Gastroesophageal sphincter (tissue), 4 donors: ENCODE data around the gene HRNR. TPM values are rescaled to one million over a fixed set of nuclear protein-coding genes. Genes with fewer than 3 reads are reported as not detected.

Source experiments
- ATAC-seq: fragments of 150-250 bp; one replicate; pipeline ENCODE4 v1.9.1; 2016; ENCODE audit warnings: mild to moderate bottlenecking, moderate library complexity
- H3K27ac ChIP-seq, 4 donors: fragments of 200-600 bp; sonication (generic) in 3 of 4; 1 replicate in 3 of 4; 2 replicates in 1 of 4; pipeline ENCODE4 v1.5.1; 2016 to 2019
- H3K27me3 ChIP-seq: fragments of 200-600 bp; sonication (generic); one replicate; pipeline ENCODE4 v1.5.1; 2019
- H3K36me3 ChIP-seq, 2 donors: fragments of 200-600 bp; sonication (generic); one replicate each; pipeline ENCODE4 v1.5.1; 2019; ENCODE audit warnings: control low read depth in 1 of 2
- H3K4me1 ChIP-seq, 3 donors: fragments of 200-600 bp; sonication (generic); 1 replicate in 2 of 3; 2 replicates in 1 of 3; pipeline ENCODE4 v1.5.1; 2016 to 2019; ENCODE audit warnings: control low read depth in 2 of 3
- H3K4me3 ChIP-seq, 2 donors: fragments of 200-600 bp; sonication (generic); one replicate each; pipeline ENCODE4 v1.5.1; 2019; ENCODE audit warnings: mild to moderate bottlenecking in 1 of 2, moderate library complexity in 1 of 2
- H3K9me3 ChIP-seq, 3 donors: fragments of 200-600 bp; sonication (generic); one replicate each; pipeline ENCODE4 v1.5.1; 2017 to 2019; ENCODE audit warnings: control low read depth in 2 of 3
- EP300 ChIP-seq: sonication (generic); formaldehyde crosslinking; IDR thresholded peaks from one replicate; pipeline ENCODE4 v1.6.1; 2017; ENCODE audit warnings: antibody characterized with exemption, mild to moderate bottlenecking
- POLR2A ChIP-seq, 2 donors: fragments of 450-650 bp; IDR thresholded peaks; one replicate each; pipeline ENCODE4 v1.6.1; 2017; ENCODE audit warnings: antibody characterized with exemption in 2 of 2, mild to moderate bottlenecking in 2 of 2, moderate library complexity in 1 of 2
- POLR2AphosphoS5 ChIP-seq: sonication (generic); formaldehyde crosslinking; IDR thresholded peaks from one replicate; pipeline ENCODE4 v1.6.1; 2017; ENCODE audit warnings: antibody characterized with exemption
- WGBS, 2 donors: methylation state at CpG; one replicate each; pipeline ENCODE4 v1.1.5; 2018; ENCODE audit warnings: low coverage in 1 of 2; 5-methylcytosine and 5-hydroxymethylcytosine counted together
- total RNA-seq, 4 donors: library from RNA; depleted of rRNA; stranded (reverse); fragments of >200 nt; gene quantifications; one replicate each; pipeline ENCODE4 v1.1.0, GENCODE V29; 2016
- TF ChIP-seq, protein P1 (sequence below), 4 experiments: fragments of 200-600 bp in 2 of 4; fragments of 450-650 bp in 2 of 4; sonication (generic) in 1 of 4; IDR thresholded peaks; one replicate each; pipeline ENCODE4 v1.5.1; 2017 to 2019; ENCODE audit warnings: antibody characterized with exemption in 4 of 4, mild to moderate bottlenecking in 2 of 4, moderate library complexity in 2 of 4

The HRNR gene
- total RNA-seq, 4 donors from 2014 or later: 0.04 TPM; not detected in 3

DNA sequence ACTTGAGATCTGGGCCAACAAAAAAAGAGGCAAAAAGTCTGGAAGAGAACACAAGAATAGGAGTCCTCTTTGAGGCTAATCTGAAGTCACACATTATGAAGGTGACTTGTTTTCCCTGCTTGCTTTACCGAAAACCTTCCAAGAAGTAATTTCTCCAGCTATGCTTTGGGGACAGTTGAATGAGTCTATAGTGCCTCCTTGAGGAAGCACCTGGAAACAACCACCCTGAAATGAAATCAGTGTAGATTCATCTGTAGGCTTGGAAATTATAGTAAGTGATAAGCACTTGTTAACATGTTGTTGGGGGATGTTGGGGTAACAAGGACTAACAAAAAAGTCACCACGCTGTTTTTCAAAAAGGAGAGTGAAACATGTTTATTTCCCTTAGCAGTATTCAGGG lies 41.6 kb downstream of the HRNR start:
- Histone ChIP-seq H3K27ac (no peak overlapping the region), H3K4me3 (no peak overlapping the region)

GRCh38 chr1:152179566-152179965 lies 44.4 kb downstream of the HRNR start:
- WGBS, 2 donors: 80 to 100% methylated on average over 1 of the region's 1 CpG
- TF ChIP-seq, protein P1, sequence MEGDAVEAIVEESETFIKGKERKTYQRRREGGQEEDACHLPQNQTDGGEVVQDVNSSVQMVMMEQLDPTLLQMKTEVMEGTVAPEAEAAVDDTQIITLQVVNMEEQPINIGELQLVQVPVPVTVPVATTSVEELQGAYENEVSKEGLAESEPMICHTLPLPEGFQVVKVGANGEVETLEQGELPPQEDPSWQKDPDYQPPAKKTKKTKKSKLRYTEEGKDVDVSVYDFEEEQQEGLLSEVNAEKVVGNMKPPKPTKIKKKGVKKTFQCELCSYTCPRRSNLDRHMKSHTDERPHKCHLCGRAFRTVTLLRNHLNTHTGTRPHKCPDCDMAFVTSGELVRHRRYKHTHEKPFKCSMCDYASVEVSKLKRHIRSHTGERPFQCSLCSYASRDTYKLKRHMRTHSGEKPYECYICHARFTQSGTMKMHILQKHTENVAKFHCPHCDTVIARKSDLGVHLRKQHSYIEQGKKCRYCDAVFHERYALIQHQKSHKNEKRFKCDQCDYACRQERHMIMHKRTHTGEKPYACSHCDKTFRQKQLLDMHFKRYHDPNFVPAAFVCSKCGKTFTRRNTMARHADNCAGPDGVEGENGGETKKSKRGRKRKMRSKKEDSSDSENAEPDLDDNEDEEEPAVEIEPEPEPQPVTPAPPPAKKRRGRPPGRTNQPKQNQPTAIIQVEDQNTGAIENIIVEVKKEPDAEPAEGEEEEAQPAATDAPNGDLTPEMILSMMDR (IDR thresholded peaks at IDR 0.05): no peak
- TF ChIP-seq EP300: no peak
- no peak for ATAC-seq

More for the DNA sequence above, 41.6 kb downstream of the HRNR start:
- 61 to 78% methylated on average over 2 of the region's 2 CpGs for WGBS, 2 donors
- Histone ChIP-seq H3K27me3 (peaks cover 10% of the 10 kb centered on the region), H3K9me3 (no peaks in the 10 kb centered on the region), H3K36me3 (no peaks in the 10 kb centered on the region), H3K4me1 (no peaks in the 10 kb centered on the region)
- ATAC-seq: no peak
- no peak for TF ChIP-seq POLR2A (IDR thresholded peaks at IDR 0.05)
- no peak for TF ChIP-seq EP300
- TF ChIP-seq, protein P1 (IDR thresholded peaks at IDR 0.05): peak in 2 of 4 experiments; percentile 20 to 33
- no peak for TF ChIP-seq POLR2AphosphoS5

DNA sequence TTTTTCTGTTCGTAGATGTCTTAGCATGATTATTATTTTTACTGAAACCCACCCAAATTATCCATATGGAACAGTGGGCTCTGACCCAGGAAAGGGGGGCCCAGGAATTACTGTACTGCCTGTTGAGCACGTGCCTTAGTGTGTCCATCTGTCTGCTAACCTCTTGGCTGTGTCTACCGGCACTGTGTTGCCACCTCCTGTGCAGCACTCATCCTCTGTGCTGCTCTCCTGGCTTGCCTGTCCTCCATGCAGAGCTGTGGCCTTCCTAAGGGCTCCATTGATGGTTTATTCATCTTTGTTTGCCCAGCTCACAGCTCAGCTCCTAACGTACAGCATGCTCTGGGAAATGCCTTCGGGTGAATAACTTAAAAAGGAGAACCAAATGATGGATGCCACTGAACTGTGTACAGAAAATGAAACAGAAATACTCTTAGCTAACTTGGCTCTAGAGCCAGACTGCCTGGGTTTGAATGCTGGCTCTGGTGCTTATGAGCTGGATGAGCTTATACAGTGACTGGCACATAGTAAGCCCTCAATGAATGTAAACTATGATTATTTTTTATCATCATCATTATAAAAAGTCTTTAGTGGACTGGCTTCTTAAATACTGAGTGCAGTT lies 53.6 kb downstream of the HRNR start:
- WGBS, 2 donors: 29 to 70% methylated on average over 2 to 3 of the region's 5 CpGs
- no peak for ATAC-seq

More at GRCh38 chr1:152179566-152179965, 44.4 kb downstream of the HRNR start:
- no peak overlapping the region for H3K4me3 ChIP-seq
- H3K9me3 ChIP-seq: no peaks in the 10 kb centered on the region
- H3K4me1 ChIP-seq: no peaks in the 10 kb centered on the region
- no peak overlapping the region for H3K27ac ChIP-seq
- H3K27me3 ChIP-seq: peaks cover 13% of the 10 kb centered on the region
- H3K36me3 ChIP-seq: no peaks in the 10 kb centered on the region

DNA sequence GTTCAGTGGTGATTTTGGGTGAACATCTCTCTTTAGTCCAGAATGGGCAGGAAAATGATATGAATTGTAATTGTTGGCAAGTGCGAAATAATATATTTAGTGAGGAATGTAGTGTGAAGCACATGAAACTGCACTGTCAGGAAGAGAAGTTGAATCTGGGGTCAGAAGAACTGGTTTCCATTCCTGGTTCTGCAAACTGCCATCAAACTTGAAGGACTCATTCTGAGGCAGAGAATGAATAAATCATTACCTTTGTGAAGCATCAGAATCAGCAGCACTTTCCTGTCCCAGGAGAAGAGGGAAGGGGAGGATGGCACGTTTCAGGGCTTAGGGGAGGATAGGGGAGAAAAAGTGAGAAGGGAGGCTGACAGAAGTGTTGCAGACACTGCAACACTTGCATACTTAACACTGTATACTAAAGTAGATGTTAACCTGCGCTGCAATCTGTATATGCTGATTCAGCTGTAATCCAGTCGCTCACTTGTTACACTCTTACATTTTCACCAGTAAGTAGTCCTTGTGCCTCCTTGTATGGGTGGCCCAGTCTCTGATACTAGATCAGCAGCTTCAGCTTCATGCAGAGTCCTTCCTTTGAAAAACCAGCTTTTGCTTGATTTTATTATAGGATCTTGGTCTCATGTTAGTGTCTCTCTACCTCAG lies 54.5 kb downstream of the HRNR start:
- Histone ChIP-seq H3K27me3 (no peaks in the 10 kb centered on the region), H3K4me1 (peaks cover 2 to 29% (median 3%) of the 10 kb centered on the region in 3 donors), H3K4me3 (no peak overlapping the region), H3K36me3 (no peaks in the 10 kb centered on the region), H3K27ac (no peak overlapping the region), H3K9me3 (no peaks in the 10 kb centered on the region)
- 53 to 78% methylated on average over 4 of the region's 4 CpGs for WGBS, 2 donors
- no peak for TF ChIP-seq POLR2A (IDR thresholded peaks at IDR 0.05)
- no peak for ATAC-seq

More for the DNA sequence above, 53.6 kb downstream of the HRNR start:
- Histone ChIP-seq H3K36me3 (no peaks in the 10 kb centered on the region), H3K9me3 (no peaks in the 10 kb centered on the region), H3K27me3 (no peaks in the 10 kb centered on the region), H3K27ac (no peak overlapping the region), H3K4me1 (peaks cover 2 to 29% (median 3%) of the 10 kb centered on the region in 3 donors), H3K4me3 (no peak overlapping the region)
- TF ChIP-seq, protein P1 (IDR thresholded peaks at IDR 0.05): no peak
- TF ChIP-seq POLR2AphosphoS5: no peak
- TF ChIP-seq EP300: no peak
- TF ChIP-seq POLR2A (IDR thresholded peaks at IDR 0.05): no peak

DNA sequence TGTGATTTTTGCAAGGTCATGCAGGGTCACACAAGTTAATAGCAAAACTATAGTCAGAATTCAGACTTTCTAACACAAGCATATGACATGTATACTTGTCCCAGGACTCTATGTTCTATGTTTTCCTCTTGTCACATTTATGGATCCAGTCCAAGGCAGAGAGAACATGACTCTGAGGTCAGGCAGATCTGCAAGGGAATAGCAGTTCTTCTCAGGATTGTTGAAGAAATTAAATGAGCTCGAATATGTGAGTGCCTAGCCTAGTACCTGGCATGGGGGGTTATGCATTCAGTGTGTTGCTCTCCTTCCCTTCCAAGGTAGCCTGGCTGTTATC lies 55.5 kb downstream of the HRNR start:
- no peaks in the 10 kb centered on the region for H3K9me3 ChIP-seq
- 42 to 63% methylated on average over 1 of the region's 1 CpG for WGBS, 2 donors
- no peak overlapping the region for H3K27ac ChIP-seq

More for the DNA sequence above, 55.5 kb downstream of the HRNR start:
- Histone ChIP-seq H3K4me3 (no peak overlapping the region), H3K27me3 (no peaks in the 10 kb centered on the region), H3K36me3 (no peaks in the 10 kb centered on the region), H3K4me1 (peaks cover 2 to 29% (median 3%) of the 10 kb centered on the region in 3 donors)
- TF ChIP-seq POLR2AphosphoS5: peak; percentile 40
- TF ChIP-seq, protein P1 (IDR thresholded peaks at IDR 0.05): no peak
- ATAC-seq: peak; percentile 36
